Measurements from ENCODE around the gene VEGFC. TPM values are rescaled to one million over a fixed set of nuclear protein-coding genes. Genes with fewer than 3 reads are reported as not detected.

The VEGFC gene
- total RNA-seq, 1 experiment from 2014 or later, result 1.2 TPM

GRCh38 chr4:176788248-176788647 is 4.5 kb downstream of the VEGFC start:
- CTCF ChIA-PET, result no interaction called here
- H3K9me3 Mint-ChIP-seq (ENCODE audit: low read depth, unreplicated experiment), result no peaks in the 10 kb centered on the region
- no TSS peak for BruUV-seq (replicated peaks)

GRCh38 chr4:176784816-176785215 is 7.9 kb downstream of the VEGFC start:
- H3K36me3 Mint-ChIP-seq (ENCODE audit: insufficient read depth, unreplicated experiment), result no peaks in the 10 kb centered on the region
- no peak for DNase-seq
- BruUV-seq (replicated peaks), result no TSS peak
- H3K4me3 Mint-ChIP-seq (ENCODE audit: low read depth, unreplicated experiment), result no peak overlapping the region
- H3K27ac Mint-ChIP-seq (ENCODE audit: unreplicated experiment), result no peak overlapping the region
- no peaks in the 10 kb centered on the region for H3K9me3 Mint-ChIP-seq (ENCODE audit: low read depth, unreplicated experiment)
- CTCF ChIA-PET, result no interaction called here
- no peaks in the 10 kb centered on the region for H3K4me1 Mint-ChIP-seq (ENCODE audit: low read depth, unreplicated experiment)
- TF ChIP-seq CTCF (IDR thresholded peaks at IDR 0.05; ENCODE audit: unreplicated experiment), result no peak
- H3K27me3 Mint-ChIP-seq (ENCODE audit: unreplicated experiment), result no peaks in the 10 kb centered on the region
- intact Hi-C loops (cut with micrococcal nuclease; ENCODE audit: unreplicated experiment), result loop anchor here (5.0 kb wide), 1 partner anchor 177 kb away; no protein-coding TSS in a partner anchor

More at GRCh38 chr4:176788248-176788647, 4.5 kb downstream of the VEGFC start:
- intact Hi-C loops (cut with micrococcal nuclease; ENCODE audit: unreplicated experiment), result loop anchor here (5.0 kb wide), 1 partner anchor 174 kb away; no protein-coding TSS in a partner anchor
- TF ChIP-seq CTCF (IDR thresholded peaks at IDR 0.05; ENCODE audit: unreplicated experiment), result no peak
- Mint-ChIP-seq H3K36me3 (ENCODE audit: insufficient read depth, unreplicated experiment) (peaks cover 5% of the 10 kb centered on the region), H3K27me3 (ENCODE audit: unreplicated experiment) (no peaks in the 10 kb centered on the region), H3K27ac (ENCODE audit: unreplicated experiment) (no peak overlapping the region), H3K4me1 (ENCODE audit: low read depth, unreplicated experiment) (peaks cover 3% of the 10 kb centered on the region), H3K4me3 (ENCODE audit: low read depth, unreplicated experiment) (no peak overlapping the region)
- DNase-seq, result no peak

- H3K4me3 Mint-ChIP-seq (ENCODE audit: low read depth, unreplicated experiment), result no peak overlapping the region
- DNase-seq, result no peak
- no peaks in the 10 kb centered on the region for H3K27me3 Mint-ChIP-seq (ENCODE audit: unreplicated experiment)
- H3K36me3 Mint-ChIP-seq (ENCODE audit: insufficient read depth, unreplicated experiment), result no peaks in the 10 kb centered on the region
- CTCF ChIA-PET, result no interaction called here
- H3K9me3 Mint-ChIP-seq (ENCODE audit: low read depth, unreplicated experiment), result no peaks in the 10 kb centered on the region
- no TSS peak for BruUV-seq (replicated peaks)
- no peaks in the 10 kb centered on the region for H3K4me1 Mint-ChIP-seq (ENCODE audit: low read depth, unreplicated experiment)
- H3K27ac Mint-ChIP-seq (ENCODE audit: unreplicated experiment), result no peak overlapping the region
- no peak for TF ChIP-seq CTCF (IDR thresholded peaks at IDR 0.05; ENCODE audit: unreplicated experiment)
- intact Hi-C loops (cut with micrococcal nuclease; ENCODE audit: unreplicated experiment), result no loop called here
Measured at GRCh38 chr4:176782794-176783193, 9.9 kb downstream of the VEGFC start.

GRCh38 chr4:176782191-176782590 is 10.5 kb downstream of the VEGFC start:
- H3K9me3 Mint-ChIP-seq (ENCODE audit: low read depth, unreplicated experiment), result no peaks in the 10 kb centered on the region
- DNase-seq, result no peak
- TF ChIP-seq CTCF (IDR thresholded peaks at IDR 0.05; ENCODE audit: unreplicated experiment), result no peak
- no peaks in the 10 kb centered on the region for H3K27me3 Mint-ChIP-seq (ENCODE audit: unreplicated experiment)
- H3K36me3 Mint-ChIP-seq (ENCODE audit: insufficient read depth, unreplicated experiment), result no peaks in the 10 kb centered on the region
- intact Hi-C loops (cut with micrococcal nuclease; ENCODE audit: unreplicated experiment), result no loop called here
- CTCF ChIA-PET, result no interaction called here
- no TSS peak for BruUV-seq (replicated peaks)
- no peak overlapping the region for H3K4me3 Mint-ChIP-seq (ENCODE audit: low read depth, unreplicated experiment)
- H3K4me1 Mint-ChIP-seq (ENCODE audit: low read depth, unreplicated experiment), result no peaks in the 10 kb centered on the region
- no peak overlapping the region for H3K27ac Mint-ChIP-seq (ENCODE audit: unreplicated experiment)

All from Calu3 (cell line).